ENCODE results near the gene MATCAP1. TPM values are rescaled to one million over a fixed set of nuclear protein-coding genes. Genes with fewer than 3 reads are reported as not detected.
A peak's percentile ranks its signal among the peaks of the same experiment; 100 is the strongest.

MATCAP1 gene
- total and polyA plus RNA-seq, 2 of the 13 experiments (the other 11 are each of a cell fraction or from before 2014, with no cell fraction given) = 11.2 to 24.5 TPM

DNA sequence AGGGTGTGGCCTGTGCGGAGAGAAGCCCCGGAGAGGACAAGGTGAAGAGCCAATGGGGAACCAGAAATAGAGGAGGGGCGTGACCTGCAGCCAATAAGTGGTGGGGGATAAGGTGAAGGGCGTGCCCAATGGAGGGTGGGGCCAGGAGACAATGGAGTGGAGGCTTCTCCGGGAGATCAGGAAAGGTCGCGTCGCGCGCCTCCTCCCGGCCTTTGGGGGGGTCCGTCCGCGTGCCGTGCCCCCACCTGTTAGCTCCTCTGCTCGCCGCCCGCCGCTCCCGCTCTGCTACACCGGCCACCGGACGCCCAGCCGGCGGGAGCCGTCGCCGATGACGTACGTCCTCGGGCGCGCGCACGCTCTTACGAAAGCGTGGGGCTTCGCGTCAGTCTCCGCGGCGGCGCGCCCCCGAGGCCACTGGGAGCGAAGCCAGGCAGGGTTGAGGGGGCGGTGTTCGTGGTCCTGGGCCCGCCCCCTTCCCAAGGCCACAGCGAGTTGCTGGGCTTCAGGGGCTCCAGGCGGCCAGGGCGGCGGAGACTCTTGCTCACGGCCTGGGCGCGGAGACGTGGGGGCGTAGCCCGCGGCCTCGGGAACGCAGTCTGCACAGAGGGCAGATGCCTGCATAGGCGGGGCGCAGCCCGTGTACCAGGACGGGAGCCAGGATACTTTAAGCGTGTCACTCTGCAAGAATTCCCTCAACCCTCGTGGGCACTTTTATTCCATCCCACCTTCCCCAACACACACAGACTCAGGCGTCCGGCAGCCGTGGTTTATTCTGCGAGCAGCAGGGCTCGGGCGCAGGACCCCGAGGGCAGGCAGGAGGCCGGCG, at the start of gene MATCAP1 (continued):
- TF ChIP-seq, protein P1, sequence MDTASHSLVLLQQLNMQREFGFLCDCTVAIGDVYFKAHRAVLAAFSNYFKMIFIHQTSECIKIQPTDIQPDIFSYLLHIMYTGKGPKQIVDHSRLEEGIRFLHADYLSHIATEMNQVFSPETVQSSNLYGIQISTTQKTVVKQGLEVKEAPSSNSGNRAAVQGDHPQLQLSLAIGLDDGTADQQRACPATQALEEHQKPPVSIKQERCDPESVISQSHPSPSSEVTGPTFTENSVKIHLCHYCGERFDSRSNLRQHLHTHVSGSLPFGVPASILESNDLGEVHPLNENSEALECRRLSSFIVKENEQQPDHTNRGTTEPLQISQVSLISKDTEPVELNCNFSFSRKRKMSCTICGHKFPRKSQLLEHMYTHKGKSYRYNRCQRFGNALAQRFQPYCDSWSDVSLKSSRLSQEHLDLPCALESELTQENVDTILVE (CRISPR knock-in tag; IDR thresholded peaks at IDR 0.05) = peak; percentile 91; the same call in 1 of the 2 replicates
- TF ChIP-seq MATR3 (CRISPR knock-in tag; IDR thresholded peaks at IDR 0.05) = 0 out of 2 replicates have a peak, but pooled peaks have one; percentile 71
- TF ChIP-seq, protein P2, sequence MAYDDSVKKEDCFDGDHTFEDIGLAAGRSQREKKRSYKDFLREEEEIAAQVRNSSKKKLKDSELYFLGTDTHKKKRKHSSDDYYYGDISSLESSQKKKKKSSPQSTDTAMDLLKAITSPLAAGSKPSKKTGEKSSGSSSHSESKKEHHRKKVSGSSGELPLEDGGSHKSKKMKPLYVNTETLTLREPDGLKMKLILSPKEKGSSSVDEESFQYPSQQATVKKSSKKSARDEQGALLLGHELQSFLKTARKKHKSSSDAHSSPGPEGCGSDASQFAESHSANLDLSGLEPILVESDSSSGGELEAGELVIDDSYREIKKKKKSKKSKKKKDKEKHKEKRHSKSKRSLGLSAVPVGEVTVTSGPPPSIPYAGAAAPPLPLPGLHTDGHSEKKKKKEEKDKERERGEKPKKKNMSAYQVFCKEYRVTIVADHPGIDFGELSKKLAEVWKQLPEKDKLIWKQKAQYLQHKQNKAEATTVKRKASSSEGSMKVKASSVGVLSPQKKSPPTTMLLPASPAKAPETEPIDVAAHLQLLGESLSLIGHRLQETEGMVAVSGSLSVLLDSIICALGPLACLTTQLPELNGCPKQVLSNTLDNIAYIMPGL (CRISPR knock-in tag; IDR thresholded peaks at IDR 0.05; ENCODE audit: borderline replicate concordance in 1 of 2, low read depth in 1 of 2) = peak; percentile 88 to 94
- peak; percentile 7; the same call in 1 of the 2 replicates for TF ChIP-seq ZBTB20 (CRISPR knock-in tag; IDR thresholded peaks at IDR 0.05; ENCODE audit: borderline replicate concordance, low read depth)
- TF ChIP-seq, protein P3, sequence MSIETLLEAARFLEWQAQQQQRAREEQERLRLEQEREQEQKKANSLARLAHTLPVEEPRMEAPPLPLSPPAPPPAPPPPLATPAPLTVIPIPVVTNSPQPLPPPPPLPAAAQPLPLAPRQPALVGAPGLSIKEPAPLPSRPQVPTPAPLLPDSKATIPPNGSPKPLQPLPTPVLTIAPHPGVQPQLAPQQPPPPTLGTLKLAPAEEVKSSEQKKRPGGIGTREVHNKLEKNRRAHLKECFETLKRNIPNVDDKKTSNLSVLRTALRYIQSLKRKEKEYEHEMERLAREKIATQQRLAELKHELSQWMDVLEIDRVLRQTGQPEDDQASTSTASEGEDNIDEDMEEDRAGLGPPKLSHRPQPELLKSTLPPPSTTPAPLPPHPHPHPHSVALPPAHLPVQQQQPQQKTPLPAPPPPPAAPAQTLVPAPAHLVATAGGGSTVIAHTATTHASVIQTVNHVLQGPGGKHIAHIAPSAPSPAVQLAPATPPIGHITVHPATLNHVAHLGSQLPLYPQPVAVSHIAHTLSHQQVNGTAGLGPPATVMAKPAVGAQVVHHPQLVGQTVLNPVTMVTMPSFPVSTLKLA (IDR thresholded peaks at IDR 0.05) = peak; percentile 4
- TF ChIP-seq, protein P4, sequence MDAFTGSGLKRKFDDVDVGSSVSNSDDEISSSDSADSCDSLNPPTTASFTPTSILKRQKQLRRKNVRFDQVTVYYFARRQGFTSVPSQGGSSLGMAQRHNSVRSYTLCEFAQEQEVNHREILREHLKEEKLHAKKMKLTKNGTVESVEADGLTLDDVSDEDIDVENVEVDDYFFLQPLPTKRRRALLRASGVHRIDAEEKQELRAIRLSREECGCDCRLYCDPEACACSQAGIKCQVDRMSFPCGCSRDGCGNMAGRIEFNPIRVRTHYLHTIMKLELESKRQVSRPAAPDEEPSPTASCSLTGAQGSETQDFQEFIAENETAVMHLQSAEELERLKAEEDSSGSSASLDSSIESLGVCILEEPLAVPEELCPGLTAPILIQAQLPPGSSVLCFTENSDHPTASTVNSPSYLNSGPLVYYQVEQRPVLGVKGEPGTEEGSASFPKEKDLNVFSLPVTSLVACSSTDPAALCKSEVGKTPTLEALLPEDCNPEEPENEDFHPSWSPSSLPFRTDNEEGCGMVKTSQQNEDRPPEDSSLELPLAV (CRISPR knock-in tag; conservative IDR thresholded peaks at IDR 0.05; ENCODE audit: low read depth) = no peak
- TF ChIP-seq HMG20B (CRISPR knock-in tag; conservative IDR thresholded peaks at IDR 0.05) = no peak
- peak; percentile 76; the same call in 1 of the 2 replicates for TF ChIP-seq TSC22D2 (CRISPR knock-in tag; IDR thresholded peaks at IDR 0.05; ENCODE audit: borderline replicate concordance)
- peak; percentile 79 for TF ChIP-seq PHF21A (CRISPR knock-in tag; IDR thresholded peaks at IDR 0.05)
- no peak for TF ChIP-seq ZNF24 (IDR thresholded peaks at IDR 0.05)
- TF ChIP-seq, protein P5, sequence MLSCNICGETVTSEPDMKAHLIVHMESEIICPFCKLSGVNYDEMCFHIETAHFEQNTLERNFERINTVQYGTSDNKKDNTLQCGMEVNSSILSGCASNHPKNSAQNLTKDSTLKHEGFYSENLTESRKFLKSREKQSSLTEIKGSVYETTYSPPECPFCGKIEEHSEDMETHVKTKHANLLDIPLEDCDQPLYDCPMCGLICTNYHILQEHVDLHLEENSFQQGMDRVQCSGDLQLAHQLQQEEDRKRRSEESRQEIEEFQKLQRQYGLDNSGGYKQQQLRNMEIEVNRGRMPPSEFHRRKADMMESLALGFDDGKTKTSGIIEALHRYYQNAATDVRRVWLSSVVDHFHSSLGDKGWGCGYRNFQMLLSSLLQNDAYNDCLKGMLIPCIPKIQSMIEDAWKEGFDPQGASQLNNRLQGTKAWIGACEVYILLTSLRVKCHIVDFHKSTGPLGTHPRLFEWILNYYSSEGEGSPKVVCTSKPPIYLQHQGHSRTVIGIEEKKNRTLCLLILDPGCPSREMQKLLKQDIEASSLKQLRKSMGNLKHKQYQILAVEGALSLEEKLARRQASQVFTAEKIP (CRISPR knock-in tag; IDR thresholded peaks at IDR 0.05; ENCODE audit: borderline replicate concordance) = no peak
- TF ChIP-seq SMAD1 (CRISPR knock-in tag; IDR thresholded peaks at IDR 0.05; ENCODE audit: borderline replicate concordance, low read depth) = peak; percentile 19; the same call in 1 of the 2 replicates
- no peak for TF ChIP-seq DNMT3B (CRISPR knock-in tag; conservative IDR thresholded peaks at IDR 0.05)
- no peak for TF ChIP-seq RAD51 (IDR thresholded peaks at IDR 0.05; ENCODE audit: borderline replicate concordance)
- TF ChIP-seq DNMT1 (CRISPR knock-in tag; IDR thresholded peaks at IDR 0.05) = peak; percentile 87
- no peak for TF ChIP-seq LCORL (IDR thresholded peaks at IDR 0.05)
- TF ChIP-seq LCORL (CRISPR knock-in tag; IDR thresholded peaks at IDR 0.05) = peak; percentile 92
- TF ChIP-seq CEBPG (CRISPR knock-in tag; IDR thresholded peaks at IDR 0.05) = peak; percentile 95
- TF ChIP-seq JUNB (CRISPR knock-in tag; IDR thresholded peaks at IDR 0.05; ENCODE audit: borderline replicate concordance) = no peak
- peak; percentile 89; the same call in 1 of the 2 replicates for TF ChIP-seq ZNF790 (CRISPR knock-in tag; IDR thresholded peaks at IDR 0.05; ENCODE audit: borderline replicate concordance)
- TF ChIP-seq ZNF12 (CRISPR knock-in tag; IDR thresholded peaks at IDR 0.05) = 0 out of 2 replicates have a peak, but pooled peaks have one; percentile 27

Measured in HepG2 (cell line).